ENCODE results near the gene TEAD2. TPM values are rescaled to one million over a fixed set of nuclear protein-coding genes. Genes with fewer than 3 reads are reported as not detected.
"Not testable (repeated sequence)": the region's sequence is repeated elsewhere in the genome, so short reads cannot be mapped to it uniquely, and the experiment has no call there.

Gene TEAD2
- total RNA-seq, 2 experiments from 2014 or later: not detected

- no peak overlapping the region for H3K4me3 Mint-ChIP-seq
- peaks cover 2% of the 10 kb centered on the region for H3K4me1 Mint-ChIP-seq
- ChIA-PET CTCF (interaction anchor here (0.9 to 2.9 kb wide), 13 partner anchors 10 to 397 kb away, joined by 3 to 24 read pairs (median 4); partner anchors contain the start of genes CD37 and SLC6A16), POLR2A (interaction anchor here (0.7 kb wide), 1 partner anchor 190 kb away, joined by 3 read pairs; no protein-coding TSS in a partner anchor)
- no peak for DNase-seq
- H3K27ac Mint-ChIP-seq: no peak overlapping the region
- peaks cover 14% of the 10 kb centered on the region for H3K27me3 Mint-ChIP-seq
- H3K9me3 Mint-ChIP-seq: no peaks in the 10 kb centered on the region
- H3K36me3 Mint-ChIP-seq (ENCODE audit: low read depth): no peaks in the 10 kb centered on the region
These were observed 60.4 kb downstream of the TEAD2 start for GRCh38 chr19:49301866-49302252.

- H3K27me3 Mint-ChIP-seq: peaks cover 14% of the 10 kb centered on the region
- no peaks in the 10 kb centered on the region for H3K9me3 Mint-ChIP-seq
- ChIA-PET CTCF (interaction anchor here (0.8 to 2.9 kb wide), 16 partner anchors 10 to 398 kb away, joined by 3 to 24 read pairs (median 6); partner anchors contain the start of genes CD37 and SLC6A16), POLR2A (interaction anchor here (1.0 kb wide), 1 partner anchor 32 kb away, joined by 3 read pairs; no protein-coding TSS in a partner anchor)
- H3K36me3 Mint-ChIP-seq (ENCODE audit: low read depth): no peaks in the 10 kb centered on the region
- H3K4me1 Mint-ChIP-seq: peaks cover 2% of the 10 kb centered on the region
- H3K4me3 Mint-ChIP-seq: no peak overlapping the region
- no peak overlapping the region for H3K27ac Mint-ChIP-seq
- peak; percentile 84 for DNase-seq
These were observed 60.9 kb downstream of the TEAD2 start for GRCh38 chr19:49301165-49301865.

- DNase-seq; H3K4me3 Mint-ChIP-seq; POLR2A ChIA-PET; H3K4me1 Mint-ChIP-seq; H3K36me3 Mint-ChIP-seq (ENCODE audit: low read depth); H3K27ac Mint-ChIP-seq; H3K9me3 Mint-ChIP-seq: not testable (repeated sequence)
- peaks cover 14% of the 10 kb centered on the region for H3K27me3 Mint-ChIP-seq
- CTCF ChIA-PET: interaction anchor here (0.6 kb wide), 1 partner anchor 294 kb away, joined by 3 read pairs; no protein-coding TSS in a partner anchor
These were observed 63.6 kb downstream of the TEAD2 start for GRCh38 chr19:49298653-49299052.

- Mint-ChIP-seq H3K36me3 (ENCODE audit: low read depth) (no peaks in the 10 kb centered on the region), H3K4me3 (no peak overlapping the region), H3K27ac (no peak overlapping the region), H3K4me1 (peaks cover 2% of the 10 kb centered on the region), H3K27me3 (peaks cover 10% of the 10 kb centered on the region), H3K9me3 (no peaks in the 10 kb centered on the region)
- ChIA-PET POLR2A (interaction anchor here (0.8 kb wide), 1 partner anchor 38 kb away, joined by 3 read pairs; the partner anchor contains the start of gene CD37), CTCF (interaction anchor here (1.4 kb wide), 1 partner anchor 99 kb away, joined by 3 read pairs; no protein-coding TSS in a partner anchor)
- DNase-seq: no peak
These were observed 64.8 kb downstream of the TEAD2 start for GRCh38 chr19:49297403-49297802.

GRCh38 chr19:49295208-49295880 lies 66.9 kb downstream of the TEAD2 start:
- no peak overlapping the region for H3K4me3 Mint-ChIP-seq
- no peaks in the 10 kb centered on the region for H3K36me3 Mint-ChIP-seq (ENCODE audit: low read depth)
- H3K27ac Mint-ChIP-seq: no peak overlapping the region
- peaks cover under 1% of the 10 kb centered on the region for H3K4me1 Mint-ChIP-seq
- H3K27me3 Mint-ChIP-seq: peaks cover 7% of the 10 kb centered on the region
- H3K9me3 Mint-ChIP-seq: no peaks in the 10 kb centered on the region
- ChIA-PET CTCF (interaction anchor here (0.6 kb wide), 1 partner anchor 110 kb away, joined by 3 read pairs; no protein-coding TSS in a partner anchor), POLR2A (interaction anchor here (0.8 kb wide), 1 partner anchor 10 kb away, joined by 3 read pairs; no protein-coding TSS in a partner anchor)
- DNase-seq: no peak

GRCh38 chr19:49294401-49294800 lies 67.8 kb downstream of the TEAD2 start:
- ChIA-PET CTCF (interaction anchor here (0.8 kb wide), 1 partner anchor 33 kb away, joined by 3 read pairs; no protein-coding TSS in a partner anchor), POLR2A (no interaction called here)
- H3K36me3 Mint-ChIP-seq (ENCODE audit: low read depth): no peaks in the 10 kb centered on the region
- no peaks in the 10 kb centered on the region for H3K4me1 Mint-ChIP-seq
- no peak overlapping the region for H3K4me3 Mint-ChIP-seq
- H3K9me3 Mint-ChIP-seq: no peaks in the 10 kb centered on the region
- DNase-seq: no peak
- H3K27ac Mint-ChIP-seq: no peak overlapping the region
- H3K27me3 Mint-ChIP-seq: peaks cover 5% of the 10 kb centered on the region

Other genes starting within 250 kb of the TEAD2 start
- gene LIN7B, start 248.0 kb downstream of the TEAD2 start, total RNA-seq: 1 to 10 TPM; 4.3 to 4.7 TPM
- gene C19orf73, start 243.3 kb downstream of the TEAD2 start, total RNA-seq: 1 to 10 TPM; 1.0 TPM
- 1 to 10 TPM; 2.6 TPM for gene PPFIA3, start 242.9 kb downstream of the TEAD2 start, total RNA-seq
- gene HRC, start 207.0 kb downstream of the TEAD2 start, total RNA-seq: not detected
- under 1 TPM in 1 of 2 experiments, not detected in 1; 0.58 TPM for gene TRPM4, start 204.6 kb downstream of the TEAD2 start, total RNA-seq
- 1 to 10 TPM; 3.0 to 3.5 TPM for gene SLC6A16, start 37.2 kb downstream of the TEAD2 start, total RNA-seq
- 100 to 1,000 TPM; 278 to 299 TPM for gene CD37, start 27.0 kb downstream of the TEAD2 start, total RNA-seq
- gene DKKL1, start 1.5 kb upstream of the TEAD2 start, total RNA-seq: not detected
- gene KASH5, start 25.8 kb upstream of the TEAD2 start, total RNA-seq: under 1 TPM; 0.73 to 0.81 TPM
- not detected for gene PTH2, start 61.0 kb upstream of the TEAD2 start, total RNA-seq
- gene GFY, start 63.0 kb upstream of the TEAD2 start, total RNA-seq: not detected
- gene SLC17A7, start 79.1 kb upstream of the TEAD2 start, total RNA-seq: under 1 TPM; 0.30 to 0.43 TPM
- gene PIH1D1, start 89.4 kb upstream of the TEAD2 start, total RNA-seq: 100 to 1,000 TPM; 168 to 170 TPM
- 10 to 100 TPM; 34.1 to 36.6 TPM for gene ALDH16A1, start 90.8 kb upstream of the TEAD2 start, total RNA-seq
- 100 to 1,000 TPM; 187 to 197 TPM for gene FLT3LG, start 111.8 kb upstream of the TEAD2 start, total RNA-seq
- 1,000 to 10,000 TPM; 2,417 to 2,463 TPM for gene RPL13A, start 125.2 kb upstream of the TEAD2 start, total RNA-seq
- 1,000 to 10,000 TPM; 2,194 to 2,385 TPM for gene RPS11, start 134.0 kb upstream of the TEAD2 start, total RNA-seq
- 10 to 100 TPM; 10.2 to 11.1 TPM for gene FCGRT, start 150.2 kb upstream of the TEAD2 start, total RNA-seq
- gene RCN3, start 165.6 kb upstream of the TEAD2 start, total RNA-seq: 1 to 10 TPM; 1.8 to 2.0 TPM
- gene NOSIP, start 218.1 kb upstream of the TEAD2 start, total RNA-seq: 100 to 1,000 TPM; 162 to 163 TPM
- 1 to 10 TPM; 1.0 to 1.1 TPM for gene PRRG2, start 218.9 kb upstream of the TEAD2 start, total RNA-seq
- 10 to 100 TPM; 33.0 to 36.2 TPM for gene PRR12, start 228.8 kb upstream of the TEAD2 start, total RNA-seq

Measured in activated CD4-positive, alpha-beta memory T cell treated with anti-CD3 and anti-CD28 coated beads, Interleukin-2, amount 10 ng/mL, durations not matched to agents 7 days and 5 days (primary cell).